ENCODE data around the gene GRK6. TPM values are rescaled to one million over a fixed set of nuclear protein-coding genes. Genes with fewer than 3 reads are reported as not detected.

Gene GRK6
- total and polyA plus RNA-seq, 9 of the 15 experiments (the other 6 are each of a cell fraction or from before 2014, with no cell fraction given): 0.63 to 122 (median 44.5) TPM

DNA sequence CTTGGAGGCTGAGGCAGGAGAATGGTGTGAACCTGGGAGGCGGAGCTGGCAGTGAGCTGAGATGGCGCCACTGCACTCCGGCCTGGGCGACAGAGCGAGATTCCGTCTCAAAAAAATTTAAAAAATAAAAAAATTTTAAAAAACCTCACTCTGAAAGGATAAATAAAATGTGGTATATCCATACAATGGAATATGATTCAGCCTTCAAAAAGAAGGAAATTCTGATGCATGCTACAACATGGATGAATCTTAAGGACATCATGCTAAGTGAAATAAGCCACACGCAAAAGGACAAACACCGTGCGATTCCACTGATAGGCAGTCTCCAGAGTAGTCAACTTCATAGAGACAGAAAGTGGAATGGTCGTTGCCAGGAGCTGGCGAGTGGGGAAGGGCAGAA, 38.6 kb downstream of the GRK6 start:
- DNase-seq (ENCODE audit: extremely low read depth in 1 of 4, low spot score in 3 of 4) (no peak), FAIRE-seq (no peak), ATAC-seq (no peak)
- Histone ChIP-seq H3K27ac (ENCODE audit: extremely low read depth, low read depth, low read length) (no peak overlapping the region), H4K20me1 (replicated peaks; ENCODE audit: control insufficient read depth, insufficient read depth, low read length) (no peaks in the 10 kb centered on the region; the same call in none of the 2 replicates), H3K9ac (ENCODE audit: insufficient read depth in 1 of 2, low read depth in 2 of 2, low read length in 2 of 2) (no peak overlapping the region), H3K27me3 (ENCODE audit: control insufficient read depth in 2 of 2, insufficient read depth in 2 of 2, low read length in 2 of 2) (no peaks in the 10 kb centered on the region), H3K36me3 (ENCODE audit: control insufficient read depth, insufficient read depth, low read length) (peaks cover 60% of the 10 kb centered on the region; the same call in 2 of the 3 replicates), H3K79me2 (ENCODE audit: control insufficient read depth, insufficient read depth, low read length) (peaks cover 8% of the 10 kb centered on the region), H3K9me1 (ENCODE audit: control insufficient read depth, insufficient read depth, low read length) (no peaks in the 10 kb centered on the region), H3K4me1 (replicated peaks in 1 of 2; ENCODE audit: control insufficient read depth in 2 of 2, insufficient read depth in 2 of 2, low read length in 2 of 2) (peaks cover 8 to 32% of the 10 kb centered on the region in 2 experiments), H2AFZ (ENCODE audit: low read depth, low read length) (no peak overlapping the region), H3K9me3 (replicated peaks; ENCODE audit: control insufficient read depth, insufficient read depth, low read depth, low read length) (peaks cover 4% of the 10 kb centered on the region), H3K4me2 (ENCODE audit: insufficient read depth, low read length) (no peak overlapping the region), H3K4me3 (no peak overlapping the region)
- intact Hi-C loops (cut with micrococcal nuclease) (no loop called here), in situ Hi-C loops (cut with MboI) (no loop called here)
- 94% methylated on average over 11 of the region's 11 CpGs for WGBS (ENCODE audit: insufficient coverage, low coverage, missing lambda C conversion rate)
- TF ChIP-seq, protein P1, sequence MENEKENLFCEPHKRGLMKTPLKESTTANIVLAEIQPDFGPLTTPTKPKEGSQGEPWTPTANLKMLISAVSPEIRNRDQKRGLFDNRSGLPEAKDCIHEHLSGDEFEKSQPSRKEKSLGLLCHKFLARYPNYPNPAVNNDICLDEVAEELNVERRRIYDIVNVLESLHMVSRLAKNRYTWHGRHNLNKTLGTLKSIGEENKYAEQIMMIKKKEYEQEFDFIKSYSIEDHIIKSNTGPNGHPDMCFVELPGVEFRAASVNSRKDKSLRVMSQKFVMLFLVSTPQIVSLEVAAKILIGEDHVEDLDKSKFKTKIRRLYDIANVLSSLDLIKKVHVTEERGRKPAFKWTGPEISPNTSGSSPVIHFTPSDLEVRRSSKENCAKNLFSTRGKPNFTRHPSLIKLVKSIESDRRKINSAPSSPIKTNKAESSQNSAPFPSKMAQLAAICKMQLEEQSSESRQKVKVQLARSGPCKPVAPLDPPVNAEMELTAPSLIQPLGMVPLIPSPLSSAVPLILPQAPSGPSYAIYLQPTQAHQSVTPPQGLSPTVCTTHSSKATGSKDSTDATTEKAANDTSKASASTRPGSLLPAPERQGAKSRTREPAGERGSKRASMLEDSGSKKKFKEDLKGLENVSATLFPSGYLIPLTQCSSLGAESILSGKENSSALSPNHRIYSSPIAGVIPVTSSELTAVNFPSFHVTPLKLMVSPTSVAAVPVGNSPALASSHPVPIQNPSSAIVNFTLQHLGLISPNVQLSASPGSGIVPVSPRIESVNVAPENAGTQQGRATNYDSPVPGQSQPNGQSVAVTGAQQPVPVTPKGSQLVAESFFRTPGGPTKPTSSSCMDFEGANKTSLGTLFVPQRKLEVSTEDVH (IDR thresholded peaks at IDR 0.05; ENCODE audit: low read depth, partially characterized antibody): no peak
- TF ChIP-seq RBM25 (IDR thresholded peaks at IDR 0.05; ENCODE audit: low read depth, low read length, severe bottlenecking) (peak; percentile 59), RERE (CRISPR knock-in tag; IDR thresholded peaks at IDR 0.05; ENCODE audit: borderline replicate concordance) (no peak), MTA3 (IDR thresholded peaks at IDR 0.05; ENCODE audit: borderline replicate concordance) (no peak), ZEB2 (IDR thresholded peaks at IDR 0.05) (no peak), ZNF146 (CRISPR knock-in tag; IDR thresholded peaks at IDR 0.05; ENCODE audit: unreplicated experiment) (peak; percentile 84)
- TF ChIP-seq, protein P2, sequence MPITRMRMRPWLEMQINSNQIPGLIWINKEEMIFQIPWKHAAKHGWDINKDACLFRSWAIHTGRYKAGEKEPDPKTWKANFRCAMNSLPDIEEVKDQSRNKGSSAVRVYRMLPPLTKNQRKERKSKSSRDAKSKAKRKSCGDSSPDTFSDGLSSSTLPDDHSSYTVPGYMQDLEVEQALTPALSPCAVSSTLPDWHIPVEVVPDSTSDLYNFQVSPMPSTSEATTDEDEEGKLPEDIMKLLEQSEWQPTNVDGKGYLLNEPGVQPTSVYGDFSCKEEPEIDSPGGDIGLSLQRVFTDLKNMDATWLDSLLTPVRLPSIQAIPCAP (CRISPR knock-in tag; IDR thresholded peaks at IDR 0.05; ENCODE audit: borderline replicate concordance): no peak
- POLR2A ChIA-PET: interaction anchor here (0.7 kb wide), 1 partner anchor 10 kb away, joined by 3 read pairs; no protein-coding TSS in a partner anchor
- BruUV-seq (replicated peaks): no TSS peak
- CTCF ChIA-PET (ENCODE audit: low intra/inter-chr PET ratio): no interaction called here

All from K562 (cell line).